ENCODE measurements around the gene MYO15B. TPM values are rescaled to one million over a fixed set of nuclear protein-coding genes. Genes with fewer than 3 reads are reported as not detected.
A peak's percentile ranks its signal among the peaks of the same experiment; 100 is the strongest.

The MYO15B gene
- total RNA-seq, 1 experiment from 2014 or later: 30.3 TPM

GRCh38 chr17:75555679-75556153, 31.9 kb upstream of the MYO15B start:
- Histone ChIP-seq H3K9me3 (ENCODE audit: control insufficient read depth in 1 of 2, insufficient read depth in 1 of 2, low read depth in 1 of 2, low read length in 2 of 2) (no peaks in the 10 kb centered on the region), H3K4me2 (ENCODE audit: low read length) (peak overlapping the region; percentile 70; the same call in 1 of the 2 replicates), H3K4me1 (ENCODE audit: control insufficient read depth in 1 of 2, insufficient read depth in 2 of 2, low read length in 2 of 2) (peaks cover 38 to 44% of the 10 kb centered on the region in 2 experiments), H3K79me2 (ENCODE audit: insufficient read depth, low read length) (peaks cover 27% of the 10 kb centered on the region; the same call in 1 of the 2 replicates), H3K9ac (ENCODE audit: low read length) (no peak overlapping the region), H3K4me3 (replicated peaks in 1 of 2; ENCODE audit: low read depth in 1 of 2, low read length in 2 of 2) (no peak overlapping the region), H3K27me3 (ENCODE audit: insufficient read depth, low read length) (no peaks in the 10 kb centered on the region), H2AFZ (ENCODE audit: low read depth, low read length, poor library complexity, severe bottlenecking) (no peak overlapping the region), H3K27ac (ENCODE audit: low read depth, low read length) (peak overlapping the region; percentile 86; the same call in 1 of the 2 replicates), H4K20me1 (ENCODE audit: insufficient read depth) (no peaks in the 10 kb centered on the region), H3K36me3 (ENCODE audit: control insufficient read depth in 1 of 2, insufficient read depth in 2 of 2, low read length in 2 of 2) (peaks cover 6 to 8% of the 10 kb centered on the region in 2 experiments; a peak in 3 of 4 replicates), H3K9me2 (ENCODE audit: insufficient read depth) (no peaks in the 10 kb centered on the region)
- ChIA-PET RAD21 (ENCODE audit: low non-redundant PET in 1 of 2, low total read pairs in 2 of 2, uncharacterized antibody in 2 of 2, unreplicated experiment in 2 of 2) (no interaction called here), CTCF (interaction anchor here (2.0 kb wide), 1 partner anchor 77 kb away, joined by 4 read pairs; the partner anchor contains the start of gene SMIM5), POLR2A (no interaction called here)
- TF ChIP-seq TCF7L2 (IDR thresholded peaks at IDR 0.05; ENCODE audit: borderline replicate concordance, extremely low read depth, insufficient read depth, insufficient read length) (no peak), ELF1 (IDR thresholded peaks at IDR 0.05; ENCODE audit: borderline replicate concordance, low read depth) (no peak), CBX3 (IDR thresholded peaks at IDR 0.05; ENCODE audit: low read depth) (no peak), CTCF (IDR thresholded peaks at IDR 0.05 in 2 of 3, conservative IDR thresholded peaks at IDR 0.05 in 1 of 3; ENCODE audit: borderline replicate concordance in 1 of 3, insufficient read depth in 1 of 3, low read depth in 2 of 3, low read length in 2 of 3) (no peak), EGR1 (IDR thresholded peaks at IDR 0.05; ENCODE audit: low read depth) (no peak), JUND (IDR thresholded peaks at IDR 0.05) (no peak), MAX (IDR thresholded peaks at IDR 0.05) (no peak), RAD21 (IDR thresholded peaks at IDR 0.05; ENCODE audit: low read depth) (no peak), CEBPB (IDR thresholded peaks at IDR 0.05; ENCODE audit: low read depth) (no peak), SRF (IDR thresholded peaks at IDR 0.05; ENCODE audit: low read depth) (no peak), REST (IDR thresholded peaks at IDR 0.05; ENCODE audit: low read depth) (no peak), FOSL1 (IDR thresholded peaks at IDR 0.05; ENCODE audit: low read depth) (no peak), ZFX (IDR thresholded peaks at IDR 0.05) (no peak), EZH2phosphoT487 (IDR thresholded peaks at IDR 0.05; ENCODE audit: borderline replicate concordance) (no peak), ZBTB33 (IDR thresholded peaks at IDR 0.05; ENCODE audit: extremely low read depth, insufficient replicate concordance, low read length) (no peak), POLR2A (IDR thresholded peaks at IDR 0.05; ENCODE audit: borderline replicate concordance, extremely low read depth, insufficient read depth, insufficient read length) (no peak), POLR2AphosphoS5 (IDR thresholded peaks at IDR 0.05; ENCODE audit: low read depth, low read length) (no peak), SIN3A (IDR thresholded peaks at IDR 0.05; ENCODE audit: low read depth) (no peak), YY1 (IDR thresholded peaks at IDR 0.05; ENCODE audit: extremely low read depth, insufficient replicate concordance, low read depth, low read length) (no peak)
- no TSS peak for BruUV-seq (replicated peaks)
- intact Hi-C loops (cut with micrococcal nuclease): no loop called here
- ATAC-seq: no peak
- no peak for DNase-seq (ENCODE audit: low read depth, low spot score)

Measured in HCT116 (cell line).